DOHH2 (cell line): ENCODE measurements around the gene CST6.

ENCODE experiments used
- CTCF ChIP-seq: fragments of 200-600 bp; sonication (generic); IDR thresholded peaks from one replicate; pipeline ENCODE4 v1.5.1; 2014; ENCODE audit warnings: antibody characterized with exemption, mild to moderate bottlenecking, low read depth, low read length; ENCODE audit not compliant: poor library complexity, severe bottlenecking
- EZH2phosphoT487 ChIP-seq: fragments of 200-600 bp; sonication (generic); IDR thresholded peaks from 2 replicates; pipeline ENCODE4 v1.6.1; 2017; ENCODE audit warnings: borderline replicate concordance, mild to moderate bottlenecking, antibody characterized with exemption, low read length, moderate library complexity, mixed read lengths

- peak; percentile 99 for TF ChIP-seq CTCF
- no peak for TF ChIP-seq EZH2phosphoT487
Measured at GRCh38 chr11:65988791-65989592, 22.8 kb upstream of the CST6 start.
